Activated T-cell treated with anti-CD3 and anti-CD28 coated beads for 24 hours (primary cell): ENCODE measurements around the gene TMEM258.

ENCODE experiments used
- DNase-seq: peaks from one replicate; pipeline ENCODE4 v3.0.0-alpha.2; 2020; ENCODE audit warnings: low read depth

The TMEM258 gene

GRCh38 chr11:61775606-61776554 lies 16.5 kb downstream of the TMEM258 start:
- no peak for DNase-seq

- DNase-seq, result no peak
Observed at GRCh38 chr11:61775106-61775505, 17.3 kb downstream of the TMEM258 start.

- DNase-seq, result no peak
Observed at GRCh38 chr11:61774411-61774810, 18.0 kb downstream of the TMEM258 start.

- DNase-seq, result no peak
Observed at GRCh38 chr11:61773809-61774208, 18.6 kb downstream of the TMEM258 start.

- DNase-seq, result no peak
Observed at GRCh38 chr11:61773356-61773755, 19.0 kb downstream of the TMEM258 start.

- DNase-seq, result no peak
Observed at GRCh38 chr11:61771985-61772455, 20.4 kb downstream of the TMEM258 start.

- DNase-seq, result no peak
Observed at GRCh38 chr11:61771195-61771894, 21.1 kb downstream of the TMEM258 start.

- DNase-seq, result no peak
Observed at GRCh38 chr11:61769946-61770683, 22.3 kb downstream of the TMEM258 start.

GRCh38 chr11:61769169-61769920 lies 23.1 kb downstream of the TMEM258 start:
- no peak for DNase-seq

GRCh38 chr11:61768376-61769076 lies 23.9 kb downstream of the TMEM258 start:
- no peak for DNase-seq

GRCh38 chr11:61766353-61766841 lies 26.0 kb downstream of the TMEM258 start:
- DNase-seq, result no peak

- no peak for DNase-seq
Observed at GRCh38 chr11:61765550-61766253, 26.7 kb downstream of the TMEM258 start.

- no peak for DNase-seq
Observed at GRCh38 chr11:61764606-61765260, 27.7 kb downstream of the TMEM258 start.

GRCh38 chr11:61763930-61764605 lies 28.3 kb downstream of the TMEM258 start:
- DNase-seq, result no peak

- no peak for DNase-seq
Observed at GRCh38 chr11:61762798-61763197, 29.6 kb downstream of the TMEM258 start.

- no peak for DNase-seq
Observed at GRCh38 chr11:61762223-61762615, 30.2 kb downstream of the TMEM258 start.

- DNase-seq, result no peak
Observed at GRCh38 chr11:61761440-61762222, 30.8 kb downstream of the TMEM258 start.

- DNase-seq, result no peak
Observed at GRCh38 chr11:61760946-61761345, 31.5 kb downstream of the TMEM258 start.
